Dermis blood vessel endothelial cell (primary cell): ENCODE measurements around the gene EMP1. TPM values are rescaled to one million over a fixed set of nuclear protein-coding genes. Genes with fewer than 3 reads are reported as not detected.

ENCODE experiments used
- DNase-seq: peaks from one replicate; pipeline ENCODE4 v3.0.0; 2010
- total RNA-seq: library from RNA; depleted of rRNA; stranded (reverse); fragments of >200 nt; gene quantifications from 2 replicates; pipeline ENCODE4 v1.2.3, GENCODE V29; 2014

Gene EMP1
- total RNA-seq, 1 donor from 2014 or later: 336 TPM

DNA sequence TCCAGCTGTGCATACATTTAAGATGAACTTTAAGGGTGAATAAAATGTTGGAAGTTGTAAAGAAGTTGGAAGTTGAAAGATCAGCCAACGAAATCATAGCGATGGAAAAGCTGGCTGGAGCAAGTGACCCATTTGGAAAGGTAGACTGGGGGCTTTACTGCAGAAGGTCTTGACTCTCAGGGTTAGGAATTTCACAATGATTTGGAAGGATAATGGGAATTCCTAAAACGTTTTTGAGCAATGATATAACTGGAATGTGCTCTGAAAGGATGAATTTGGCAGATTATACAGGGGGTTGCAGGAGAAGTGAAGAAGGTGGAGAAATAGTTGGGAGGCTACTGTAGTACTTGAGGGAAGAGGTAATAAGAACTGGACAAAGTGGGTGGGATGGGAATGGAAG lies 27.4 kb downstream of the EMP1 start:
- no peak for DNase-seq

DNA sequence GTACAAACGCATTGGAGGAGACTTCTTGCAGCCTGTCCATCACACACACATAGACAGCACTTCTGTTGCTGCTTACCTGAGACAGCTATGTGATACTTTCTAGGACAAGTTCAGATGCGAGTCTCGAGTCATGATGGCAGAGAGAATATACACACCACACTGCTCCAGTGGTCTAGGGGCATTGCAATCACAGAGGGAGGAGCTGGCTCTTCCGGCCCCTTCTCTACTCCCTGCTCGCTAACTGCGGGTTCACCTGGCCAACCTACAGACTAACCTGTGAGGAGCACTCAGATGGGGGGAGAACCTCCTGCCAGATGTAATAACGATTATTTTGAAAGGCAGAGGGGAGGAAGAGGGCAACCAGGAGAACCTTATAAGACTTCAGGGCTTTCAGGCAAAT lies 30.7 kb downstream of the EMP1 start:
- DNase-seq: no peak

DNA sequence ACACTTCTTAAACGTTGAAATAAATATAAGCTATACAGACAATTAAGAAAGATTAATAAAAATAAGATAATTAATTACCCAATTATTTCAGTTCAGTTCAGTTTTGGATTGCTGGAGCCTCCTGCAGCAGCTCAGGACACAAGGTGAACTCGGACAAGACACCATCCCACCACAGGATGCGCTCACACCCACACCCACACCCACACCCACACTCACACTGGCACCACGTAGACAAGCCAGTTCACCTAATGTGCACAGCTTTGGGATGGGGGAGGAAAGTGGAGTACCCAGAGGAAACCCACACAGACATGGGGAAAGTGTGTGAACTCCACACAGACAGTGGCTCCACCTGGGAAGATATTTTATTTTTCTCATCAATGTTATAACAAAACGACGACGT lies 32.1 kb downstream of the EMP1 start:
- DNase-seq: no peak

DNA sequence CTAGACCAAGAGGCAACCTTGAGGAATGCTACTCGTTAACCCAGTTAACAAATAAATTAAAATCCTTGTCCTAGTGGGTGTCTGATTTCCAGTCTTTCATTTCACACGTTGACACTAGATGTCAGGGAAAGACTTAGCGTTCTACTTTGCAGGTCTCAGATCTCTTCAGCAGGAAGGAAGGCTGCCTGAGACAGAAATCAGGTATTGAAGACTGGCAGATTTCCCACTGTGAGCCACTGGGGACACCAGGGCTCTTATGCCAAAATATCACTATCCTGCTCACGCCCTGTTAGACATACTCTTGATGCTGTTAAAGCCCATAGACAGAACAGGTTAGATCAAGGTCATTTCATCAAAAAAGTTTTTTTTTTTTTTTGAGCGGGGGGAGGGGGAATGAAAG lies 33.0 kb downstream of the EMP1 start:
- no peak for DNase-seq

GRCh38 chr12:13230500-13230899 lies 34.0 kb downstream of the EMP1 start:
- DNase-seq: no peak

DNA sequence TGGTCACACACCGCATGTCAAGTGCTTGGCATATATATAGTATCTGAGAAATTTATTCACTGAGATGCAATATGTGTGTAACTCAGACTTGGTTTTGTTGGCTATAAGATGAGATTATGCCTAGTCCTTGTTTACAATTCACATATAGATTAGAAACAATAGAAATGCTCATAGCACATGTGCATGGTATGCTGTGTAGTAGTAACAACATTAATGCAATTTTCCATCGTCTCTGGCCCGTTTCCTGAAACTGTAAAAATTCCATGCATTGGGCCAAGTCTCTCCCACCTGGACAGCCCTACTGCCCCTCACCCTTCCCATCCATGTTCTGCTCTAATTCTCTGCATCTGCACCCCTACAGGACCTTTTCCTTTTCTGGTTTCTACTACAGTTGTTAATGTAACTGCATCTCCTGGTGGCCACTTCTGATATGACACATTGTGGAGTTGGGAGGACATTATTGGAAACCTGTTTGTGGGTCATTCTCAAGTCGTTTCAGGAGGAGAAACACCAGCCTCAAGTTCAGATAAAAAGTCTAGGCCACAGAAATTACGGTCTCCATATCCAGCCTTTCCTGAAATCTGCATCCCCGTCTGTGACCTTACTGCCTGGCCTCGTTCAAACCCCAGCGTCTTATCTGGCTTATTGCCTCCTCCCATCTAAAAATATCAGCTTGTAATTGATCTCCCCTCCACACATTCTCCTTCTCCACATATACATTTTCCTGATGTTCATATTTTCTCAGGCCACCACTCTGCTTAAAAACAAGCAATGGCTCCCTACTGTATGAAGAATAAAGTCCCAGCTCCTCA lies 37.5 kb downstream of the EMP1 start:
- DNase-seq: peak; percentile 86

- DNase-seq: no peak
These were observed 41.7 kb downstream of the EMP1 start for GRCh38 chr12:13238204-13238603.

DNA sequence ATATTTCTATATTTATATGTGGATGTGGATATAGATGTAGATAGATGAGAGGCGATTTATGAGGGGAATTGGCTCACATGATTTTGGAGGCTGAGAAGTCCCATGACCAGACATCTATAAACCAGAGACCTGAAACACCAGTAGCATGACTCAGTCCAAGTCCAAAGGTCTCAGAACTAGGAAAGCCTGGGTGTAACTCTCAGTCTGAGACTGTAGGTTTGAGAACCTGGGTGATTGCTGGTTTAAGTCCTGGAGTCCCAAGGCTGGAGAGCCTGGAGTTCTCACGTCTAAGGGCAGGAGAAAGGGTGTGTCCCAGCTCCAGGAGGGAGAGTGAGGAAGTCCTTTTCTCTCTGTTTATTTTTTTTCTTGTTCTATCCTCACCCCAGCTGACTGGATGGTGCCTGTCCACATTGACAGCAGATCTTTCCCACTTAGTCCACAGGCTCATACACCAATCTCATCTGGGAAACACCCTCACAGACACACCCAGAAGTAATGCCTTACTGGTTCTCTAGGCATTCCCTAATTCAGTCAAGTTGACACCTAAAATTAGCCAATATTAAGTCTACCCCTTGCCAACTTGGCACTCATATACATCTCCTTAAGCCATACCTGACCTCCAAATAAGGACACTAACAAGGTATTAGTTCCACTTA lies 45.4 kb downstream of the EMP1 start:
- no peak for DNase-seq

DNA sequence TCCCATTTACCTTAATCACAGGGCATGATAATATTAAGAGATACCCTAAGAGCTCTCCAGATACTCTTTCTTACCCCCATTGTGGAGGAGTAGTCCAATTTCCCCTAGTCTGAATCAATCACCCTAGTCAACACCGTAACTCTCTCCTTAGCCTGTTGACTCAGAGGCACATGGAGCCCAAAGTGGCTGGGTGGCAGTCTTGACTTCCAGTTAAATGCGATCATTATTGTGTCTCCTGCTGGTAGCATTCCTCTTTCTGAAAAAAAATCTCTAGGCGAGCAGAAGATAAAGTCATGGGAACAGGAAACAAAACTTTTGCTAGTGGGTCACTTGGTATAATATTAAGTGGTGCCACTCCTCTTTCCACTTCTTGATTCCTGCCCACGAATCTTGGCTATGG lies 46.4 kb downstream of the EMP1 start:
- DNase-seq: no peak

- no peak for DNase-seq
These were observed 47.1 kb downstream of the EMP1 start for GRCh38 chr12:13243516-13244070.

DNA sequence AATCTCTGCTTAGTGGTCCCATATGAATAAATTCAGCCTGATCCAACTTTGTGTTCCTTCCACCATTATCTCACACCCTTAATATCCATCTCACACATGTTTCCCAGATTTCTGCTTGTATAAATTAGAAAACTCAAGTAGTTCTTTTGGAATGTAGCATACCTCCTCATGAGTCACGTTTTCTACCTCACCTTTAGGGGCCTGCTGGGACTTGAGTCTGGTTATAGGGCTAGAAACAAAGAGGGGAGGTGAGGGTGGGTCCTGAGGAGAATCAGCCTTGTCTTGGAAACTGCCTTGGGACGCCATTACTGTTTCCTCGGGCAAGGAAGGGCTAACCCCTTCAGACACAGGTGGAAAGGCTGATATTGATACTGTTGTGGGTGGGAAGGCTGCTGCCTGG lies 51.1 kb downstream of the EMP1 start:
- no peak for DNase-seq

GRCh38 chr12:13248964-13249363 lies 52.4 kb downstream of the EMP1 start:
- DNase-seq: no peak

GRCh38 chr12:13250416-13250815 lies 53.9 kb downstream of the EMP1 start:
- DNase-seq: no peak

DNA sequence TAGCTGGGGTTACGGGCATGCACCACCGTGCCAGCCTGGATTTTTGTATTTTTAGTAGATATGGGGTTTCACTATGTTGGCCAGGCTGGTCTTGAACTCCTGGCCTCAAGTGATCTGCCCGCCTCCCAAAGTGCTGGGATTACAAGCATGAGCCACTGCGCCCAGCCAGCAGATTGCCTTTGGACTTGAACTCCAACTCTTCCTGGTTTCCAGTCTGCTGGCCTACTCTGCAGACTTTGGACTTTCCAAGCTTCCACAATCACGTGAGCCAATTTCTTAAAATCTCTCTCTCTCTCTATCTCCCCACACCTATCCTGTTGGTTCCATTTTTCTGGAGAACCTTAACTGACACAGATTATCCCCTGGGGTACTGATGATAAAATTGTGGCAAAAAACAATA lies 55.0 kb downstream of the EMP1 start:
- DNase-seq: no peak

GRCh38 chr12:13252024-13252423 lies 55.5 kb downstream of the EMP1 start:
- no peak for DNase-seq

DNA sequence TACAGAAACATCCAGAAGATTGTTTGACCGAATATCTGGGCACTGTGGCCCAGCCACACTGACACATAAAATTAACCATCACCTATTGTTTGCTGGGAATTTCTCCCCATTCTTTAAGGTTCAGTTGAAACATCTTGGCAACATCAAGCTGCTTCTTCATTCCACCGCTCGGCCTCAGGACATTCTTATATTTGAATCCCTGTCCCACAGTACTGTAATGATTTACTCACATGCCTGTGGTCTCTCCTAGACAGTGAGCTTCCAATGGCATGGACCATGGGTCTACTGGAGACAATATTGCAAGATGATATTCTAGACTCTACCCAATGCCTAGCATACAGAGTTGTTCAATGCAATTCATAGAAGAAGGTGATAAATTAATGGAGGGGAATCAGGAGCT lies 56.1 kb downstream of the EMP1 start:
- no peak for DNase-seq

DNA sequence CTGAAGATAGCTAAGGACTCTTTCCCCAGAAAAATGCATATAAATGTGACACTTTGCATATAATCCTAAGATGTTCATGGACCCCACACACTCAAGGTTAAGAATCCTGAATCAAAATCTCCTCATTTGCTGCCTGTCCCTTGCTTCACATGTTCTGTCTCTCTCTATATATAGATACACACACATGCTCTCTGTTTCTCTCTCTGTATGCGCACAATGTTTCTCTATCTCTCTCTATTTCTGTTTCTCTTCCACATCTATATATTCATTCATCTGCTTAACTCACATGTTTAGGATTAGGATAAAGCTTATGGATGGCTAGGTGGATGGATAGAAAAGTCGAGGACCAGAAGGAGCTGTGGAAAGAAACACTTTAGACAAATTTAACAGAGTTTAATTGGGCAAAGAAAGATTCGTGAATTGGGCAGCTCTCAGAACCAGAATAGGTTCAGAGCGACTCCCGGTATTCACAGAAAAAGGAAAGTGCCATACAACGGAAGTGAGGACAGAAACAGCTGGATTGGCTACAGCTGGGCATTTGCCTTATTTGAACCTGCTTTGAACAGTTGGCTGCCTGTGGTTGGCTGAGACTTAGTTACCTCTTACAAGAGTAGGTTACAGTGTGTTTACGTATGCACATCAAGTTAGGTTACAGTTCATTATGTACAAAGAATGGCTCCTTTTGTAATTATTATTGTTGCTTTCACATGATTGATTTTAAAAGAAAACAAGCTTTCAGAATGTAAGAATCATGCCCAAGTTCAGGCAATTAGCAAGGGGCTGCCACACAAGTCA lies 57.6 kb downstream of the EMP1 start:
- DNase-seq: no peak

GRCh38 chr12:13255792-13256691 lies 59.5 kb downstream of the EMP1 start:
- peak; percentile 97 for DNase-seq

DNA sequence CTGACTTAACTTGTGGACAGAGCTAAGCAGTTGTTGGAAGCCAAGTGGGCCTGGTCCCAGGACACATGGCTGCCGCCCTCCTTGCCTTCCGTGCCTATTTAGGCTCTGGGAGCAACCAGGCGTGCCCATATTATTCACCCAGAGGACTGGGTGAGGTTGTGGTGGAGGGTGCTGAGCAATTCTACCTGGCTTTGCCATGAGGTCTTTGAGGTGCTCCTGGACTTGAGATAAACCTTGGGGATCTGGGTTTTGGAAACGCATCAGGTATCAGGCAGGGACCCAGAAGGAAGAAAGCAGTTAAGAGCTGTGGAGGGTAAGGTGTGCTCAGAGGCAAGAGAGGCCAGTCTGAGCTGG lies 60.1 kb downstream of the EMP1 start:
- DNase-seq: no peak

GRCh38 chr12:13257356-13257875 lies 60.9 kb downstream of the EMP1 start:
- DNase-seq: peak; percentile 51

GRCh38 chr12:13258197-13258596 lies 61.7 kb downstream of the EMP1 start:
- DNase-seq: no peak

- DNase-seq: no peak
These were observed 62.2 kb downstream of the EMP1 start for GRCh38 chr12:13258717-13259119.
